Measurements from ENCODE around the gene ZNF576.

- no peak for TF ChIP-seq POLR2A (IDR thresholded peaks at IDR 0.05)
- no peak for TF ChIP-seq CTCF (IDR thresholded peaks at IDR 0.05)
Observed at GRCh38 chr19:43634068-43634467, 37.7 kb downstream of the ZNF576 start.
